GM12878 (cell line): ENCODE data around the gene KRTAP26-1.

Experiments used
- BCL11A ChIP-seq: IDR thresholded peaks from 2 replicates; pipeline ENCODE4 v1.6.1; 2011; ENCODE audit warnings: low read depth, low read length
- JUND ChIP-seq: IDR thresholded peaks from 2 replicates; pipeline ENCODE4 v1.6.1; 2012; ENCODE audit warnings: low read depth, mild to moderate bottlenecking, low read length, improper control_type of control experiment, moderate library complexity
- MEF2A ChIP-seq: IDR thresholded peaks from 2 replicates; pipeline ENCODE4 v1.6.1; 2011; ENCODE audit warnings: low read depth, mild to moderate bottlenecking, low read length, moderate library complexity; ENCODE audit not compliant: insufficient read depth
- MXI1 ChIP-seq: fragments of 150-350 bp; IDR thresholded peaks from 2 replicates; pipeline ENCODE4 v1.6.1; 2011; ENCODE audit warnings: low read depth, mild to moderate bottlenecking, inconsistent platforms, low read length, improper control_type of control experiment
- NFXL1 ChIP-seq: fragments of 450-650 bp; IDR thresholded peaks from 2 replicates; pipeline ENCODE4 v1.6.1; 2017; ENCODE audit warnings: antibody characterized with exemption, mild to moderate bottlenecking, borderline replicate concordance
- NRF1 ChIP-seq: conservative IDR thresholded peaks from 2 replicates; pipeline ENCODE4 v1.6.1; 2011; ENCODE audit warnings: mild to moderate bottlenecking, low read depth, low read length, improper control_type of control experiment
- POLR2AphosphoS5 ChIP-seq: IDR thresholded peaks from 2 replicates; pipeline ENCODE4 v1.6.1; 2011; ENCODE audit warnings: mild to moderate bottlenecking, low read length, inconsistent platforms
- RFX5 ChIP-seq: IDR thresholded peaks from 2 replicates; pipeline ENCODE4 v1.6.1; 2011; ENCODE audit warnings: low read depth, low read length, improper control_type of control experiment
- SPI1 ChIP-seq: IDR thresholded peaks from 2 replicates; pipeline ENCODE4 v1.6.1; 2011; ENCODE audit warnings: low read depth, mild to moderate bottlenecking, low read length, moderate library complexity, borderline replicate concordance; ENCODE audit not compliant: insufficient read depth
- TAF1 ChIP-seq: IDR thresholded peaks from 2 replicates; pipeline ENCODE4 v1.6.1; 2011; ENCODE audit warnings: mild to moderate bottlenecking, low read depth, low read length, borderline replicate concordance
- TF ChIP-seq, protein P1 (sequence below), 3 experiments: IDR thresholded peaks in 2 of 3; conservative IDR thresholded peaks in 1 of 3; 2 replicates each; pipeline ENCODE4 v1.5.1; 2011; ENCODE audit warnings: low read depth in 3 of 3, low read length in 3 of 3, mild to moderate bottlenecking in 3 of 3, control low read depth in 2 of 3, moderate library complexity in 2 of 3, inconsistent platforms in 1 of 3, mixed read lengths in 1 of 3; ENCODE audit not compliant: control insufficient read depth in 2 of 3, insufficient read depth in 1 of 3; ENCODE audit errors: extremely low read depth in 1 of 3
- TF ChIP-seq, protein P2 (sequence below): IDR thresholded peaks from 2 replicates; pipeline ENCODE4 v1.6.1; 2012; ENCODE audit warnings: mild to moderate bottlenecking, low read depth, low read length
- TF ChIP-seq, protein P3 (sequence below): fragments of 450-650 bp; conservative IDR thresholded peaks from 2 replicates; pipeline ENCODE4 v1.6.1; 2017; ENCODE audit warnings: mild to moderate bottlenecking, moderate library complexity

DNA sequence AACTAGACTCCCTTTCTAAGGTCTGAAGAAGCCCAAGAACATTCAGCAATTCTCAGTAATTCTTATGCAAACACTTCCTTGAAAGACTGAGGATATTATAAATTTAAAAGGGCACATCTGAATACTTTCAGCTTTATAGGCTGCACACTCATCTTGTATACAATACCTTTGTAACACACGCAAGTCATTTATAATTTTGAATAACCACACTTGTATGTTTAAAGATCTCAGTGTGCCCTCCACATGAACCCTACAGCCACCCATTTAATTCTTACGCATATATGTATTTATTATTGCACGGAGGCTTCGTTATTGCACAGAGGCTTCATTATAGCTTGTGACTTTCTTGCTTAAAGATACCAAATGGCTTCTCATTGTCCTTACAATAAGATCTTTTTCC, 18.6 kb upstream of the KRTAP26-1 start:
- TF ChIP-seq POLR2AphosphoS5 = no peak
- TF ChIP-seq RFX5 = no peak
- TF ChIP-seq, protein P1, sequence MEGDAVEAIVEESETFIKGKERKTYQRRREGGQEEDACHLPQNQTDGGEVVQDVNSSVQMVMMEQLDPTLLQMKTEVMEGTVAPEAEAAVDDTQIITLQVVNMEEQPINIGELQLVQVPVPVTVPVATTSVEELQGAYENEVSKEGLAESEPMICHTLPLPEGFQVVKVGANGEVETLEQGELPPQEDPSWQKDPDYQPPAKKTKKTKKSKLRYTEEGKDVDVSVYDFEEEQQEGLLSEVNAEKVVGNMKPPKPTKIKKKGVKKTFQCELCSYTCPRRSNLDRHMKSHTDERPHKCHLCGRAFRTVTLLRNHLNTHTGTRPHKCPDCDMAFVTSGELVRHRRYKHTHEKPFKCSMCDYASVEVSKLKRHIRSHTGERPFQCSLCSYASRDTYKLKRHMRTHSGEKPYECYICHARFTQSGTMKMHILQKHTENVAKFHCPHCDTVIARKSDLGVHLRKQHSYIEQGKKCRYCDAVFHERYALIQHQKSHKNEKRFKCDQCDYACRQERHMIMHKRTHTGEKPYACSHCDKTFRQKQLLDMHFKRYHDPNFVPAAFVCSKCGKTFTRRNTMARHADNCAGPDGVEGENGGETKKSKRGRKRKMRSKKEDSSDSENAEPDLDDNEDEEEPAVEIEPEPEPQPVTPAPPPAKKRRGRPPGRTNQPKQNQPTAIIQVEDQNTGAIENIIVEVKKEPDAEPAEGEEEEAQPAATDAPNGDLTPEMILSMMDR (IDR thresholded peaks at IDR 0.05 in 2 of 3, conservative IDR thresholded peaks at IDR 0.05 in 1 of 3; ENCODE audit: control insufficient read depth in 2 of 3, extremely low read depth in 1 of 3, insufficient read depth in 1 of 3, low read depth in 3 of 3, low read length in 3 of 3) = no peak
- TF ChIP-seq MEF2A = no peak
- no peak for TF ChIP-seq BCL11A
- no peak for TF ChIP-seq JUND
- TF ChIP-seq, protein P2, sequence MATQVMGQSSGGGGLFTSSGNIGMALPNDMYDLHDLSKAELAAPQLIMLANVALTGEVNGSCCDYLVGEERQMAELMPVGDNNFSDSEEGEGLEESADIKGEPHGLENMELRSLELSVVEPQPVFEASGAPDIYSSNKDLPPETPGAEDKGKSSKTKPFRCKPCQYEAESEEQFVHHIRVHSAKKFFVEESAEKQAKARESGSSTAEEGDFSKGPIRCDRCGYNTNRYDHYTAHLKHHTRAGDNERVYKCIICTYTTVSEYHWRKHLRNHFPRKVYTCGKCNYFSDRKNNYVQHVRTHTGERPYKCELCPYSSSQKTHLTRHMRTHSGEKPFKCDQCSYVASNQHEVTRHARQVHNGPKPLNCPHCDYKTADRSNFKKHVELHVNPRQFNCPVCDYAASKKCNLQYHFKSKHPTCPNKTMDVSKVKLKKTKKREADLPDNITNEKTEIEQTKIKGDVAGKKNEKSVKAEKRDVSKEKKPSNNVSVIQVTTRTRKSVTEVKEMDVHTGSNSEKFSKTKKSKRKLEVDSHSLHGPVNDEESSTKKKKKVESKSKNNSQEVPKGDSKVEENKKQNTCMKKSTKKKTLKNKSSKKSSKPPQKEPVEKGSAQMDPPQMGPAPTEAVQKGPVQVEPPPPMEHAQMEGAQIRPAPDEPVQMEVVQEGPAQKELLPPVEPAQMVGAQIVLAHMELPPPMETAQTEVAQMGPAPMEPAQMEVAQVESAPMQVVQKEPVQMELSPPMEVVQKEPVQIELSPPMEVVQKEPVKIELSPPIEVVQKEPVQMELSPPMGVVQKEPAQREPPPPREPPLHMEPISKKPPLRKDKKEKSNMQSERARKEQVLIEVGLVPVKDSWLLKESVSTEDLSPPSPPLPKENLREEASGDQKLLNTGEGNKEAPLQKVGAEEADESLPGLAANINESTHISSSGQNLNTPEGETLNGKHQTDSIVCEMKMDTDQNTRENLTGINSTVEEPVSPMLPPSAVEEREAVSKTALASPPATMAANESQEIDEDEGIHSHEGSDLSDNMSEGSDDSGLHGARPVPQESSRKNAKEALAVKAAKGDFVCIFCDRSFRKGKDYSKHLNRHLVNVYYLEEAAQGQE = no peak
- no peak for TF ChIP-seq NRF1
- no peak for TF ChIP-seq MXI1
- no peak for TF ChIP-seq NFXL1
- no peak for TF ChIP-seq SPI1
- TF ChIP-seq, protein P3, sequence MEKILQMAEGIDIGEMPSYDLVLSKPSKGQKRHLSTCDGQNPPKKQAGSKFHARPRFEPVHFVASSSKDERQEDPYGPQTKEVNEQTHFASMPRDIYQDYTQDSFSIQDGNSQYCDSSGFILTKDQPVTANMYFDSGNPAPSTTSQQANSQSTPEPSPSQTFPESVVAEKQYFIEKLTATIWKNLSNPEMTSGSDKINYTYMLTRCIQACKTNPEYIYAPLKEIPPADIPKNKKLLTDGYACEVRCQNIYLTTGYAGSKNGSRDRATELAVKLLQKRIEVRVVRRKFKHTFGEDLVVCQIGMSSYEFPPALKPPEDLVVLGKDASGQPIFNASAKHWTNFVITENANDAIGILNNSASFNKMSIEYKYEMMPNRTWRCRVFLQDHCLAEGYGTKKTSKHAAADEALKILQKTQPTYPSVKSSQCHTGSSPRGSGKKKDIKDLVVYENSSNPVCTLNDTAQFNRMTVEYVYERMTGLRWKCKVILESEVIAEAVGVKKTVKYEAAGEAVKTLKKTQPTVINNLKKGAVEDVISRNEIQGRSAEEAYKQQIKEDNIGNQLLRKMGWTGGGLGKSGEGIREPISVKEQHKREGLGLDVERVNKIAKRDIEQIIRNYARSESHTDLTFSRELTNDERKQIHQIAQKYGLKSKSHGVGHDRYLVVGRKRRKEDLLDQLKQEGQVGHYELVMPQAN = no peak
- no peak for TF ChIP-seq TAF1
